ENCODE measurements around the gene SNED1.

The SNED1 gene

DNA sequence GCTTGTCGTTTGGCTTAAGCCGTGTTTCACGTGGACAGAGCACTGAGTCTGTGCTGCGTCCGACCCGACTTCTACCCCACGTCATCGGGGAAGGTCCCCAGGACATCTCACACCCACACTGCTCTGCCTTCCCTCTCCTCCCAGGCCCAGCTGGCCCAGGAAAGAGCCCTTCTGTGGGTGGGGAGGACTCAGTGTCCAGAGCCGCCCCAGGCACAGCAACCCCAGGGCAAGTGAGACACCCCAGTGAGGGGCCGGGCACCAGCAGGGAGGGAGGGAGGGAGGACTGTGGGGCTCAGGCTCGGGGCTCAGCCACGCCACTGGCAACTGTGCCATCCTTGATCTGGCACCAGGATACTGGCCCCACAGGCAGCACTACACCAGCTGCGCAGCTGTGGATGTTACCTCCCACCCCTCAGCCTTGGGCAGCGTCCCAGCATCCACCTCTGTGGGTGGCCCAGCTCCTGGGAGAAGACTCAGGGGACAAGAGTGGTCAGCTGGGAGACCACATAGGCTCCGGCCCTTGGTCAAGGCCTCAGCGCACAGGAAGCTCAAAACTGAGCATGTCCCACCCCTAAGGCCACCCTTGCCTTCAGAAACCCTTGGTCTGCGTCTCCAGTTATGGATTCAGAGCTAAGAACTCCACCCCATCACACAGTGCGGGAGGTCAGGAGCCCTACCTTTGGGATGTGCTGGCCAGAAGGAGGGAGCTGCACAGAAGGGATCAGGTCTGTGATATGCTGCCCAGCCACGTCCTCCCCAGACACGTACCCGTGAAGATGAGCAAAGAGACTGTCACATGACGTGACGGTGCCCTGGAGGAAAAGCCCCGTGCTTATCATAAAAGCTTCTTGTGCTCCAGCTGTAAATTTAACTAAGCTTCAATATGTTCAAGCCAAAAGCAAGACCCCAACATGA, 139.1 kb downstream of the SNED1 start:
- no peak for FAIRE-seq
- DNase-seq (ENCODE audit: insufficient read length, low spot score) = no peak

GRCh38 chr2:241138471-241138870, 140.1 kb downstream of the SNED1 start:
- FAIRE-seq (no peak), DNase-seq (ENCODE audit: insufficient read length, low spot score) (no peak)

- DNase-seq (ENCODE audit: insufficient read length, low spot score) = no peak
- FAIRE-seq = no peak
Observed at GRCh38 chr2:241139531-241140444, 141.4 kb downstream of the SNED1 start.

DNA sequence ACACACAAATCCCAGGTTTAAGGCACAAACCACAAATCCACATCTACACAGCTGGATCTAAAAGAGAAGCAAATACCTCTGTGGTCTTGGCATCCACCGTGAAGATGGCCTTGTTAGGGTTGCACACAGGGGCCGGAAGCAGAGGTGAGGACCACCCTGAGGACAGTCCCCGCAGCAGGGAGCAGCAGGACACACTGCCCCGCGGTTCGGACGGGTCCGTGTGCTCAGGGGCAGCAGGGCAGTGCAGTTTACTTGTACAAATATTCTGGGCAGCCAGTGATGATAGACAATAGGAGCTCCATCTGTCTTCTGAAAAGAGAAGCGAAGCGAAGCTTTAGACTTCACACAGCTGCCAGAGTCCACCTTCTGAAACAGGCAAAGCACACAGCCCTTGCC, 142.0 kb downstream of the SNED1 start:
- DNase-seq (ENCODE audit: insufficient read length, low spot score) (no peak), FAIRE-seq (no peak)

DNA sequence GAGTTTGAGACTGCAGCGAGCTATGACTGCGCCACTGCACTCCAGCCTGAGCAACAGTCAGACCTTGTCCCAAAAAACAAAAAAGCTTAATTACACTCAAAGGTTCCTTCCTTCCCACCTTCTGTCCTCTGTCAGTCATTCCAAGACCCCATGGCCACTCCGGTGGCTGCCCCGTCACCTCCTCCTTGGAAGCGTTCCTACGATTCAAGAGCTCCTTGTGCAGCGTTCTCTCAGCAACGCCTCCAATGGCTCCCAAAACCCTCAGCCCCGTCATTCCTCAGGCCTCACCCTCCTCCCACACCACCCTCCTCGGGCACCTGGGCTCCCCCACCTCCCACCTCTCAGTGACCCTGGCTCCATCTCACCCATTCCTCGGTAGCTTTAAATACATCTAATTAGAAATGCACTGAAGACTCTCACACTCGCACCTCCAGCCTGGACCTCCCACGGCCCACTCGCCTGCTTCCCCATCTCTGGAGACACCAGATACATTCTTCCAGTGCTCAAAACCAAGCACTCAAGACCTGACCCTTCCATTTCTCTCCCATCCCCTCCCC, 142.9 kb downstream of the SNED1 start:
- DNase-seq (ENCODE audit: insufficient read length, low spot score) (no peak), FAIRE-seq (no peak)

DNA sequence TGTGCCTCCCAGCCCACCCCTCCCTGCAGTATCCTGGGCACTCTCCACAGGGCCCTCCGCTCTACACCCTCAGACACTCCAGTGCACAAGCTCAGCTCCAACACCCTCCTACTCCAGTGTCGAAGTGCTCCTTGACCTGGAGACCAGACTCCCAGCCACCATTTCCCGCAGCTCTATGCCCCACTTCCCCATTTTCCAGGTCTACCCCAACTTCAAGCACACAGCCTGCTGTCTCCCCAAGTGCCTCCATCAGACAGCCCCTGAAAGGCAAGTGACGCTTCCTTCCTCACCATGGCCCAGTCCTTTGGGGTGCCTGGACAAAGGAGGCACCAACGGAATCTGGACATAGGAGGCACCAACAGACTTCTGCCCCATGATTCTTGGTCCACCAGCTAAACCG, 143.6 kb downstream of the SNED1 start:
- DNase-seq (ENCODE audit: insufficient read length, low spot score) (no peak), FAIRE-seq (no peak)

DNA sequence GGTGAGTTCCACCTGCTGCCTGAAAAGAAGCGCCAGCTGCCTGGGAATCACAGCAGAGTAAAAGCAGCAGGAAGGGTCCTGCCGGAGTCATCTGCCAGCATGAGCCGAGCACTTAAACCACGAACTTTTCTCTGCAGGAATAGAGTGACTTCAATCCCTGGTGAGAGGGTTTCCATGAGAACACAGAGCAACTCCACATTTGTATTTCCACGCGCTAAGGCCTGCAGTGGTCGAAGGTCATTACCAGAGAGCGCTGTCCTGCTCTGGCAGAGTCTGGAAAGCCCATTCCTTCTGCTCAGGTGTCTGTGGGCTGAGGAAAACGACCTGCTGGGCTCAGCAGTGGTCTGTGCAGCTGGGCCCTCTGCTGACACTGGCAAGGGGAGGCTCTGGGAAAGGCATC, 144.2 kb downstream of the SNED1 start:
- FAIRE-seq (no peak), DNase-seq (ENCODE audit: insufficient read length, low spot score) (no peak)
